ENCODE data around the gene E2F1. TPM values are rescaled to one million over a fixed set of nuclear protein-coding genes. Genes with fewer than 3 reads are reported as not detected.

Gene E2F1
- total and polyA plus RNA-seq, 4 experiments from 2014 or later, result 0.46 to 2.6 (median 1.6) TPM

DNA sequence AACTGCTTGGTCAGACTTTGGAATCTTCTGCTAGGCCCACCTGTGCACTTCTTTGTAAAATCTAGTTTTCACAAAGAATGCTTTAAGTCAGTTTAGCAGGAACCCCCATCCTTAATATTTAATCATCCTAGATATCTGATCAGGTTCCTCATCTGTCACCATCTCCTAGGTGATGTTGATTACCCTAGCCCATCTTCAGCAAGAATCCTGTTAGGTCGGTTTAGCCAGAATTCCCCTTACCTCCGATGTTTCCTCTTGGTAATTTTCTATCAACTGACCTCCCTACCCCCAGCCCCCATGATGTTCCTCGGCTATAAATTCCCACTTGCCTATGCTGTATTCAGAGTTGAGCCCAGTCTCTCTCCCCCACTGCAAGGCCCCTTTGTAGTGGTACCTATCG lies 42.9 kb upstream of the E2F1 start:
- no peak overlapping the region for H3K4me3 ChIP-seq (ENCODE audit: low read length in 2 of 2)
- H3K4me3 Mint-ChIP-seq, result no peak overlapping the region
- no peak for DNase-seq
- H3K27ac ChIP-seq (ENCODE audit: low read depth, low read length), result no peak overlapping the region
- H3K4me1 ChIP-seq (ENCODE audit: insufficient read depth, low read length), result peaks cover 17% of the 10 kb centered on the region
- POLR2A ChIA-PET (ENCODE audit: partially characterized antibody), result interaction anchor here (0.6 kb wide), 1 partner anchor 183 kb away, joined by 3 read pairs; no protein-coding TSS in a partner anchor
- H3K27me3 Mint-ChIP-seq, result no peaks in the 10 kb centered on the region
- peaks cover 0 to 2% (median 0%) of the 10 kb centered on the region in 8 donors for H3K9me3 Mint-ChIP-seq
- H3K36me3 Mint-ChIP-seq, result peaks cover 0 to 7% of the 10 kb centered on the region in 2 donors
- peak overlapping the region in 3 of 7 donors; percentile 22 to 68 (median 36) for H3K27ac Mint-ChIP-seq
- CTCF ChIA-PET (ENCODE audit: partially characterized antibody), result no interaction called here
- intact Hi-C loops (cut with micrococcal nuclease), result no loop called here
- no peaks in the 10 kb centered on the region for H3K36me3 ChIP-seq (ENCODE audit: insufficient read depth, low read length)
- no peaks in the 10 kb centered on the region for H3K9me3 ChIP-seq (ENCODE audit: control insufficient read depth in 1 of 2, low read length in 2 of 2)
- peaks cover 10 to 21% (median 16%) of the 10 kb centered on the region in 4 donors for H3K4me1 Mint-ChIP-seq
- H3K27me3 ChIP-seq (ENCODE audit: insufficient read depth, low read length), result no peaks in the 10 kb centered on the region

- Mint-ChIP-seq H3K27ac (peak overlapping the region in 1 of 7 donors; percentile 71), H3K9me3 (no peaks in the 10 kb centered on the region)
Observed at GRCh38 chr20:33728463-33728862, 42.3 kb upstream of the E2F1 start.

GRCh38 chr20:33727806-33728205 lies 41.6 kb upstream of the E2F1 start:
- H3K4me3 Mint-ChIP-seq, result peak overlapping the region in 1 of 8 donors; percentile 32
- Histone ChIP-seq H3K27ac (ENCODE audit: low read depth, low read length) (no peak overlapping the region), H3K4me3 (ENCODE audit: low read length in 2 of 2) (no peak overlapping the region), H3K9me3 (ENCODE audit: control insufficient read depth in 1 of 2, low read length in 2 of 2) (no peaks in the 10 kb centered on the region), H3K36me3 (ENCODE audit: insufficient read depth, low read length) (no peaks in the 10 kb centered on the region), H3K4me1 (ENCODE audit: insufficient read depth, low read length) (peaks cover 7% of the 10 kb centered on the region), H3K27me3 (ENCODE audit: insufficient read depth, low read length) (no peaks in the 10 kb centered on the region)
- no peaks in the 10 kb centered on the region for H3K9me3 Mint-ChIP-seq
- DNase-seq, result no peak
- H3K4me1 Mint-ChIP-seq, result peaks cover 2 to 10% (median 6%) of the 10 kb centered on the region in 4 donors
- H3K27me3 Mint-ChIP-seq, result no peaks in the 10 kb centered on the region
- CTCF ChIA-PET (ENCODE audit: partially characterized antibody), result no interaction called here
- H3K27ac Mint-ChIP-seq, result peak overlapping the region in 1 of 7 donors; percentile 71
- POLR2A ChIA-PET (ENCODE audit: partially characterized antibody), result no interaction called here
- intact Hi-C loops (cut with micrococcal nuclease), result no loop called here
- peaks cover 0 to 6% of the 10 kb centered on the region in 2 donors for H3K36me3 Mint-ChIP-seq

More at GRCh38 chr20:33728463-33728862, 42.3 kb upstream of the E2F1 start:
- POLR2A ChIA-PET (ENCODE audit: partially characterized antibody), result interaction anchor here (0.6 kb wide), 1 partner anchor 284 kb away, joined by 3 read pairs; no protein-coding TSS in a partner anchor
- intact Hi-C loops (cut with micrococcal nuclease), result no loop called here
- CTCF ChIA-PET (ENCODE audit: partially characterized antibody), result no interaction called here
- peaks cover 0 to 7% of the 10 kb centered on the region in 2 donors for H3K36me3 Mint-ChIP-seq
- H3K9me3 ChIP-seq (ENCODE audit: control insufficient read depth in 1 of 2, low read length in 2 of 2), result no peaks in the 10 kb centered on the region
- peaks cover 4 to 15% (median 9%) of the 10 kb centered on the region in 4 donors for H3K4me1 Mint-ChIP-seq
- H3K4me3 Mint-ChIP-seq, result no peak overlapping the region
- no peaks in the 10 kb centered on the region for H3K27me3 ChIP-seq (ENCODE audit: insufficient read depth, low read length)
- H3K4me1 ChIP-seq (ENCODE audit: insufficient read depth, low read length), result peaks cover 10% of the 10 kb centered on the region
- H3K27me3 Mint-ChIP-seq, result no peaks in the 10 kb centered on the region
- no peak for DNase-seq
- no peak overlapping the region for H3K4me3 ChIP-seq (ENCODE audit: low read length in 2 of 2)
- H3K27ac ChIP-seq (ENCODE audit: low read depth, low read length), result no peak overlapping the region
- H3K36me3 ChIP-seq (ENCODE audit: insufficient read depth, low read length), result no peaks in the 10 kb centered on the region

- Mint-ChIP-seq H3K4me3 (no peak overlapping the region), H3K36me3 (peaks cover 0 to 2% of the 10 kb centered on the region in 2 donors), H3K4me1 (peaks cover 0 to 6% (median 3%) of the 10 kb centered on the region in 4 donors), H3K27ac (no peak overlapping the region), H3K9me3 (no peaks in the 10 kb centered on the region), H3K27me3 (no peaks in the 10 kb centered on the region)
- no peak for DNase-seq
- Histone ChIP-seq H3K27me3 (ENCODE audit: insufficient read depth, low read length) (no peaks in the 10 kb centered on the region), H3K9me3 (ENCODE audit: control insufficient read depth in 1 of 2, low read length in 2 of 2) (no peaks in the 10 kb centered on the region), H3K4me1 (ENCODE audit: insufficient read depth, low read length) (peaks cover 7% of the 10 kb centered on the region), H3K27ac (ENCODE audit: low read depth, low read length) (no peak overlapping the region), H3K4me3 (ENCODE audit: low read length in 2 of 2) (no peak overlapping the region), H3K36me3 (ENCODE audit: insufficient read depth, low read length) (no peaks in the 10 kb centered on the region)
- CTCF ChIA-PET (ENCODE audit: partially characterized antibody), result interaction anchor here (0.7 kb wide), 1 partner anchor 59 kb away, joined by 3 read pairs; no protein-coding TSS in a partner anchor
- intact Hi-C loops (cut with micrococcal nuclease), result no loop called here
- POLR2A ChIA-PET (ENCODE audit: partially characterized antibody), result interaction anchor here (1.1 kb wide), 1 partner anchor 37 kb away, joined by 4 read pairs; no protein-coding TSS in a partner anchor
Observed at GRCh38 chr20:33727115-33727479, 40.9 kb upstream of the E2F1 start.

GRCh38 chr20:33725607-33726264 lies 39.6 kb upstream of the E2F1 start:
- intact Hi-C loops (cut with micrococcal nuclease), result no loop called here
- no peaks in the 10 kb centered on the region for H3K36me3 ChIP-seq (ENCODE audit: insufficient read depth, low read length)
- CTCF ChIA-PET (ENCODE audit: partially characterized antibody), result interaction anchor here (0.5 kb wide), 1 partner anchor 38 kb away, joined by 3 read pairs; no protein-coding TSS in a partner anchor
- H3K27me3 ChIP-seq (ENCODE audit: insufficient read depth, low read length), result no peaks in the 10 kb centered on the region
- H3K9me3 ChIP-seq (ENCODE audit: control insufficient read depth in 1 of 2, low read length in 2 of 2), result no peaks in the 10 kb centered on the region
- H3K4me1 ChIP-seq (ENCODE audit: insufficient read depth, low read length), result no peaks in the 10 kb centered on the region
- no peak overlapping the region for H3K27ac Mint-ChIP-seq
- H3K36me3 Mint-ChIP-seq, result no peaks in the 10 kb centered on the region
- H3K9me3 Mint-ChIP-seq, result no peaks in the 10 kb centered on the region
- no peak overlapping the region for H3K27ac ChIP-seq (ENCODE audit: low read depth, low read length)
- H3K4me1 Mint-ChIP-seq, result peaks cover 0 to 6% (median 3%) of the 10 kb centered on the region in 4 donors
- H3K27me3 Mint-ChIP-seq, result no peaks in the 10 kb centered on the region
- POLR2A ChIA-PET (ENCODE audit: partially characterized antibody), result no interaction called here
- no peak for DNase-seq
- H3K4me3 ChIP-seq (ENCODE audit: low read length in 2 of 2), result no peak overlapping the region
- no peak overlapping the region for H3K4me3 Mint-ChIP-seq

GRCh38 chr20:33724439-33725094 lies 38.4 kb upstream of the E2F1 start:
- Mint-ChIP-seq H3K4me1 (peaks cover 5 to 18% (median 9%) of the 10 kb centered on the region in 4 donors), H3K36me3 (peaks cover 0 to 3% of the 10 kb centered on the region in 2 donors), H3K27ac (no peak overlapping the region), H3K9me3 (peaks cover 0 to 3% (median 0%) of the 10 kb centered on the region in 8 donors), H3K27me3 (no peaks in the 10 kb centered on the region), H3K4me3 (no peak overlapping the region)
- ChIA-PET CTCF (ENCODE audit: partially characterized antibody) (no interaction called here), POLR2A (ENCODE audit: partially characterized antibody) (no interaction called here)
- no peak for DNase-seq
- Histone ChIP-seq H3K27ac (ENCODE audit: low read depth, low read length) (no peak overlapping the region), H3K36me3 (ENCODE audit: insufficient read depth, low read length) (no peaks in the 10 kb centered on the region), H3K4me3 (ENCODE audit: low read length in 2 of 2) (no peak overlapping the region), H3K9me3 (ENCODE audit: control insufficient read depth in 1 of 2, low read length in 2 of 2) (no peaks in the 10 kb centered on the region), H3K4me1 (ENCODE audit: insufficient read depth, low read length) (peaks cover 2% of the 10 kb centered on the region), H3K27me3 (ENCODE audit: insufficient read depth, low read length) (no peaks in the 10 kb centered on the region)
- intact Hi-C loops (cut with micrococcal nuclease), result no loop called here
